GM21360 (cell line): ENCODE results near the gene ME1.
A peak's percentile ranks its signal among the peaks of the same experiment; 100 is the strongest.
"Not testable (repeated sequence)": the region's sequence is repeated elsewhere in the genome, so short reads cannot be mapped to it uniquely, and the experiment has no call there.

Experiments used
- ATAC-seq: cut with Tn5 transposase; IDR thresholded peaks from one replicate; pipeline ENCODE4 v1.9.1; 2021; ENCODE audit warnings: mild to moderate bottlenecking, moderate library complexity; ENCODE audit not compliant: unreplicated experiment

Gene ME1

DNA sequence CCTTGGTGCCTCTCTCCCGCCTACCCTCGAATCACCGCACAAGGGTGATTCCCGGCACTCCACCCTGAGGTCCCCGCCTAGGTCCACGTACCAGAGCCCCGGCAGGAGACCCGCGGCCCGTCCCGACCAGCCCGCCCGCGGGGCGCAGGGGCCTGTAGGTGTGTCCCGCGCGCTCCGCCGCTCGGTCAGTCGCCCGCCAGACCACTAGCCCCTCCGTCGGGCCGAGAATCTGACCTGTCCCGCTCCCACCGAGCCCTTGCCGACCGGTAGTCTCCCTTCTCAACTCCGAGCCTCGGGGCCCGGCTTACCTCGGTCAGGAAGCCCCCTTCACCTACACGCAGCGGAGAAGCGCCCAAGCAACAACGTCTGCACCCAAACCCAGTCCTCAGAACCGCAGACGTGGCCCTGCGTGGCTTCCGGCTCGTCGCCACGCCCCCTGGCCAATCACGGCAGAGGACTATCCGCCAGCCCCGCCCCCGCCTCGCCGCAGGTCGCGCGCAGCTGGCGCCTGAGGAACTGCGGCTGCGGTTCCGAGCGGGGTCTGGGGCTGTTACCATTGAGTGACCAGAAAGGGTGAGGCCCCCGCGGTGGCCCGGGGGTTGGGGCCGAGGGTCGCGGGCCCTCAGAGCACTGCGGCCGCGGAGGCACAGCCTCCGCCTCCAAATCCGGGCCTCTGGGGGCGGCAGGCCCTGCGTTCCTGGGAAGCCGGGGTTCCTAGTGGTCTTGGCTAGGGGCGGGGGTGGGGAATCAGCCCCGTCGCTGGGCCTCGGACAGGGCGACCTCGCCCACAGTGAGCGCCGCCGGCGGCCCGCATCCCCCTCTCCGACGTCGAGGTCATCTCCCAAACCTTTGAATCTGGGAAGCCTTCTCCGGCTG is 237.7 kb downstream of the ME1 start, which contains the start of the genes PGM3 and RWDD2A:
PGM3 (minus strand) TSS at position 395 of the 876 bp plus-strand sequence. CDS start 2,253 bp downstream, outside the sequence.
RWDD2A (plus strand) TSS at position 487 of the 876 bp plus-strand sequence. CDS start 1,095 bp downstream, outside the sequence.
- peak; percentile 99 for ATAC-seq

DNA sequence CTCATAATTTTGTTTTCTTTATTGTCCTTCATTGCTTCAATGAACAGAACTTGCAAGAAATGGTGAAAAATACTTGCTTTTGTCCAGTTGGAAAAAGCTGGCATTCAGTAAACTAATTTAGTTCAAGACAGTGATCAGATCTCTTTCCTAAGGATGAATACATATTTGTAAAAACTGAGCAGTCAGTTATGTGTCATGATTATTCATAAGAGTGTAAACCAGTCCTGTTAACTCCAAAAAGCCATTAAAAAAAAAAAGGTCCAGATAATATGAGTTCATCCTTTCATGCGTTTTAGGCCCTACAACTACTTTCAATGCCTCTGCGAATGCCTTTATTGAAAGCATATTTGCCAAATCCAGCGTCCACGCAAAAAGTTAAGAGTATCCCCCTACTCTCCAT is 238.4 kb downstream of the ME1 start:
- no peak for ATAC-seq

DNA sequence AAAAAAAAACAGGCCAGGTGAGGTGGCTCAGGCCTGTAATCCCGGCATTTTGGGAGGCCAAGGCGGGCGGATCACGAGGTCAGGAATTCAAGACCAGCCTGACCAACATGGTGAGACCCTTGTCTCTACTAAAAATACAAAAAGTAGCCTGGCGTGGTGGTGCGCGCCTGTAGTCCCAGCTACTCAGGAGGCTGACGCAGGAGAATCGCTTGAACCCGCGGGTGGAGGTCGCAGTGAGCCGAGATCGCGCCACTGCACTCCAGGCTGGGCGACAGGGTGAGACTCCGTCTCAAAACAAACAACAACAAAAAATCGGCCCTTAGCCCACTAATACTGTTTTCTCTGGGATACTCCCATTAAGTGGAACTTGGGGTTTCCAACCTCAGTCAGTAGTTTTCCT is 238.9 kb downstream of the ME1 start:
- ATAC-seq: not testable (repeated sequence)

DNA sequence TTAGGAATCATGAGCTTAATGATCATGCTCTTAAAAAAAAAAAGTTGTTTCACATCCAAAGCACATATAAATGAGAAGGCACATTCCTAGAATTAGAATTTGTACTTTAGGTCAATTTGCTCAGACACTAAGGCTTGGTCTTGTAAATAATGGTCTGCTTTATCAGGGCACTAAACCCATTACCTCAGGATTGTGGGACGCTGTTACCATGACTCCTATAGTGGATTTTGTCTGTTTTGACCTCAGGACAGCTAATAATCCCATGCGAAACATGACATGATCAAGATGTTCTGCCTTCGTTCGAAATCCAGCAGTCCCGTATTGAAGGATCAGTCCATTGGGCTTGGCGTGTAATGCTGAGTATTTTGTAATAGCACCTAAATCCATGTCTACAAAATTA is 240.2 kb downstream of the ME1 start:
- no peak for ATAC-seq

DNA sequence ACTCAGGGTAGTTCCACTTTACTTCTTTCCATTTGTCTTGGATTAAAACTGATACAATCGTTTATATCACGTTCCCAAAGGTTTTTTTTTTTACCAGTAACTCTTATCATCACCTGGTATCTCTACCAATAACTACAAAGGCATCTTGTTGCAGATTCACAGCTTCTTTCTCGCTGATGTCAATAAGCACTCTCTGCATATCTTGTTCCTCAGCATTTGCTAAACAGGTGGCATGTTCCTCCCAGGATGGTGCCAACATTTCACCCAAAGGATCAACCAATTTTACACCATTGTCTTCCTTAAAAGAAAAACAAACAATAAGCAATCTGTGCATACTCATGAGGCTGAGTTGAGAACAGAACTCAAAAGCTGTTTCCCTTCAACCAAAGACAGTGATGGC is 242.3 kb downstream of the ME1 start:
- no peak for ATAC-seq

DNA sequence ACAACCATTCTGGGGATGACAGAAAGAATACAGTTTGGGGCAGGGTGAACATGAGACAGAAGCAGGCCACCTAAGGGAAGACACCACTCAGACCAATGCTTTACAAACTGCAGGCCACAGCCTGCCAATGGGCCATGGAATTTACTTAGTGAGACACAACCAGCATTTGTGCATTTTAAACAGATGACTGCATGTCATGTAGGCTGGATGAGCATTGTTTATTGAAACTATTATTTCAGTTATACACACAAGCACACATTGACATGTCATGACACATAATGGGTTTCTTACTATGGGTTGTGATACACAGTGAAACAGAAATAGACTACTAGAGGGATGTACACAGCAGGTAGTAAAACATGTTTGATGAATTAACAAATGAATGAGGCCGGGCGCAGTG is 245.8 kb downstream of the ME1 start:
- no peak for ATAC-seq

DNA sequence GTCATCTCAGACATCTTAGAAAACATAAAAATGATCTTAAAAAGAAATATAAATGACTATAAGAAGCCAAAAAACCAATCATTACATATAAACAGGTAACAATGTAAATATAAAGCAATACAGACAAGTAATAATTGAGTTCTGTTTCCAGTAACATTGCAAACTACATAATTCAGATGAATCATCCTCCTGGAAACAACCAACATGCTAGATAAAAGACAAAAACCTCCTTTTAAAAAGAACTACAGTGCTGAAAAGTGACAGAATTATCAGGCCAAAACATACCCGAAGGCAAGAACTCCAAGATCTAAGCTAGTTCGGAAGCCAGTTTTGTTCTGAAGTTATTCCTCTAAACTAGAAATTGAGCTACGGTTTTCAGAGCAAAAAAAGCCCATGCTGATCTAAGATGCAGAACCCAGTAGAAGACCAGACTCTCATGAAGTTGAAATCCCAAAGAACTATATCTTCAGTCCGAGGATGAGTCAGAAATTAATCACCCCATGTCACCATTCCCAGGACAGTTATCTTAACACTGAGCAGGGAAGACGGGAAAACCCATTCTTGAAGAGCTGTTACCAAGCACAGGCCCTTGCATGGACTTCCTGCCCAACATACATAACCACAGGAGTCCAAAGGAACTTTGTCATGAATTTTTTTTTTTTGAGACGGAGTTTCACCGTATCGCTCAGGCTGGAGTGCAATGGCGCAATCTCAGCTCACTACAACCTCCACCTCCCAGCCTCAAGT is 247.6 kb downstream of the ME1 start:
- ATAC-seq: no peak

DNA sequence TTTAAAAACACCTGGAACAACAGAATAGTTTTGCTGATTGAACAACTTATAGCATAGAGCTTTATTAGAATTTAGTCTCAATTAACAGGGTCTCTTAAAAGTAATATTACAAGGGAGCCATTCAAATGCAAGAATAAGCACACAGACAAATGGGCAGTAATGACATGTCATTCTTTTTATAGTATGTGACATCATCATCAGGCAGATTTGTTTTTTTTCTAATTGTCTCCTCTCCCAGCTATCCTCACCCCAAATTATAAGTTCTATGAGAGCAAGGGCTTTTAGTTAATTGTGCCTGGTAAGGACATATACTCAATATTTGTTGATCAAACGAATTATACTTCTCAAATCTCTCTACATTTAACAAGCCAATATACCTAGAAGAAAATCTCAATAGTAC is 248.7 kb downstream of the ME1 start:
- ATAC-seq: no peak

DNA sequence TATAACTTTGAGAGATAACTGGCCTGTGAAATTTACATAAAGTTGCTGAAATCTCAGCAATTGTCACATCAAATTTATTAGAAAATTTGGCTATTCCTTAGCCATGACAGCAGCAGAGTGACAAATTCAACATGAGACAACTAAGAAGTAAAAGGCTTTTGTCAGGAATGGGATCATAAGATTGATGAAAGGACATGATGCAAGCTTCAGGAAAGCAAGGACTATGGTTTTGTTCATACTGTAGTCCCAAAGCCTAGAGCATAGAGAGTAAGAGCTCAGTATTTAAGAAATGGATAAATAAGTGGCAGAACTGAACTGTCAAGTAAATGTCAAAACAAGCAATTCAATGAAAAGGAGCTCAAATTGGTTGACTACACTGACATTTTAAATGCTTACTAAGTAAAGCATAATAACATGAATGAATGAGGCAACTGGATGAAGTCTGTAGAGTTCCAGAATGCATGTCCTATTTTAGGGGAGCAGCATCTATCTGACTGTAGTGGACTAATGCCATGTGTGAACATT is 250.4 kb downstream of the ME1 start:
- no peak for ATAC-seq

DNA sequence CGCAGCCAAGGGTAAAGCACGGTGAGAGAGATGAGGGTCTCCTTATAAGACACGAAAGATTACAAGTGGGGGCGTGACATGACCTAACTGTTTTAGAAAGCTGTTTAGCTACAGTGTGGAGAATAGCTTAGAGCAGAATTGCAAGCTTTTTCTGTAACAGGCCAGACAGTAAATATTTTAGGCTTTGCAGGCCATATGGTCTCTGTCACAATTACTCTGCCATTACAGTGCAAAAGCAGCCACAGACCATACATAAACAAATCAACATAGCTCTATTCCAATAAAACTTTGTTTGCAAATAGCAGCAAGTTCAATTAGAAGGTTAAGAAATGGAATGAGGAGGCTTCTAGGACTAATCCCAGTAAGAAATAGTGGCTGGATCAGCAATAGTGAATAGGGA is 254.6 kb downstream of the ME1 start:
- ATAC-seq: no peak

DNA sequence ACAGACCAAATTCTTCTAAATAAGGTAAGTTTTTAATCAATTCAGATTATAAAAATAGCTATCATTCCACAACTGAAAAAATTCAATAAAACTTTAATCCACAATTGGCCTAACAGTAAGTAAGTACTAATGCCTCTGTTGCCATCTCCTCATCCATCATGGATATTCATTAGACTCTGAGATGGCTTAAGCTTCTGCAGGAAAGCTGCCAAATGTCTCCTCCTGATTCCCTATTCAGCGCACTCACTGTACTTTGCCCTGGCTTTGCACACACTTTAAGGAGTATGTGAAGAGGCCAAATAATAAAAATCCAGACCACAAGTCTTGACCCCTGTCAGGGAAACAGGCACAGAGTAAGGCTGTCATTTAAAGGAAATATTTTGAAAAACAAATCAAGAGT is 261.3 kb downstream of the ME1 start:
- ATAC-seq: no peak

DNA sequence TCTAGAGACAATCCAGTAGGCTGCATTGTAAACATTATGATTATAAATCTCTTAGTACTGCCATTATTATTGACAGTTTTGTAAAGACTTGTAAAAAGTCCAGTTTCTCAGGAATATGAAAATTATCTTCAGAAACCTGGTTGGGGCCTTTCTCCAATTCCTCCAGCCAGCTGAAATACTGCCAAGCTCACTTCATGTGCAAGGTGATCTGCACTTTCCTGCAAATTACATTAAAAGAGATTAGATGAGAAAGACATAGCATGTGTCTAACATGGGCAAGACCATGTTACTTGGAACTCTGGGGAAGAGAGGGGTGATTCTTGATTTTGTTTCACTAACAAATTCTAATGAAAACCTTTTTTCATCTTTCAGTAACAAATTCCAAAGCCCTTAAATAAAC is 261.7 kb downstream of the ME1 start:
- ATAC-seq: no peak

DNA sequence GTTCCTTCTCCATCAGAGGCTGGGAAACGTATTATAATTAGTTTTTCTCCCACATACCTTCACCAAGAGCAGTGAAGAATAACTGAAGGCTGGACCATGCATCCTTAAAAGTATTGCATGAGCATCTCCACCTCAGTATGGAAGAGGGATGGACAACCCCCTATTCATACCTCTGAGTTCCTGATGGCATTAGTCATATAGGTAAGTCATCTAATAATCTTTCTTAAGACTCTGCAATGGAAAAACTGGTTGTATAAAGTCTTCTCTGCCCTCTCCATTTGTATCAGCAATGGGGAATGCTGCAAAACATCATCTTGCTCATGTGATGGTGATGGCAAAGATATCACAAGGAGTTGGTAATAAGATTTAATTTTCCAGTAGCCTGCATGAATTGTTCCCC is 262.3 kb downstream of the ME1 start:
- ATAC-seq: no peak

DNA sequence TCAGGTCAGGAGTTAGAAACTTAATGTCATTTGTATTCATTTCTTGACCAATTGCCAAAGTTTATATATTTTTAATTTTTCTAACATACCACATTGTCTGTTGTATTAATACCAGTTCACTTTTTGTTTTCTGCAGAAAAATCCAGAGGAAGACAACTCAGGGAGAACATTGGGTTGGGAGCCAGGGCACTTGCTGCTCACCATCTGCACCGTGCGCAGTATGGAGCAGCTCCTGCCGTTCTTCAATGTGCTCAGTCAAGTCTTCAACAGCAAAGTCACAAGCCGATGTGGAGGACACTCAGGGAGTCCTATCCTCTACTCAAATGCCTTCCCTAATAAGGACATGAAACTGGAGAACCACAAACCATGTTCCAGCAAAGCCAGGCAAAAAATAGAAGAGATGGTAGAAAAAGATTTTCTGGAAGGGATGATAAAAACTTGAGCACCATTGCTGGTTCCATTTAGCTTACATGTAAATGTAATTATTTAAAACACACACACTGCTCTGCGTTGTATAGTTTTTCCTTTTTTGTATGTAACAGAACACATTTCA is 263.0 kb downstream of the ME1 start:
- no peak for ATAC-seq
